Esophagus muscularis mucosa (tissue), 4 donors: ENCODE data around the gene PEX5L.

ENCODE experiments used
- CTCF ChIP-seq, 3 experiments: fragments of 200-600 bp in 2 of 3; fragments of 450-650 bp in 1 of 3; sonication (generic) in 2 of 3; IDR thresholded peaks; one replicate each; pipeline ENCODE4 v1.5.1; 2017 to 2019; ENCODE audit warnings: antibody characterized with exemption in 3 of 3, mild to moderate bottlenecking in 2 of 3, moderate library complexity in 1 of 3
- EP300 ChIP-seq: sonication (generic); formaldehyde crosslinking; IDR thresholded peaks from one replicate; pipeline ENCODE4 v1.6.1; 2017; ENCODE audit warnings: antibody characterized with exemption
- POLR2AphosphoS5 ChIP-seq, 2 donors: sonication (generic); formaldehyde crosslinking; IDR thresholded peaks; one replicate each; pipeline ENCODE4 v1.6.1; 2017; ENCODE audit warnings: antibody characterized with exemption in 2 of 2

- TF ChIP-seq EP300 (no peak), POLR2AphosphoS5 (IDR thresholded peaks at IDR 0.05) (no peak), CTCF (IDR thresholded peaks at IDR 0.05) (no peak)
Observed at GRCh38 chr3:180068023-180068422, 31.3 kb upstream of the PEX5L start.
